ENCODE results near the gene MGAT2.
"Not testable (repeated sequence)": the region's sequence is repeated elsewhere in the genome, so short reads cannot be mapped to it uniquely, and the experiment has no call there.

The MGAT2 gene

DNA sequence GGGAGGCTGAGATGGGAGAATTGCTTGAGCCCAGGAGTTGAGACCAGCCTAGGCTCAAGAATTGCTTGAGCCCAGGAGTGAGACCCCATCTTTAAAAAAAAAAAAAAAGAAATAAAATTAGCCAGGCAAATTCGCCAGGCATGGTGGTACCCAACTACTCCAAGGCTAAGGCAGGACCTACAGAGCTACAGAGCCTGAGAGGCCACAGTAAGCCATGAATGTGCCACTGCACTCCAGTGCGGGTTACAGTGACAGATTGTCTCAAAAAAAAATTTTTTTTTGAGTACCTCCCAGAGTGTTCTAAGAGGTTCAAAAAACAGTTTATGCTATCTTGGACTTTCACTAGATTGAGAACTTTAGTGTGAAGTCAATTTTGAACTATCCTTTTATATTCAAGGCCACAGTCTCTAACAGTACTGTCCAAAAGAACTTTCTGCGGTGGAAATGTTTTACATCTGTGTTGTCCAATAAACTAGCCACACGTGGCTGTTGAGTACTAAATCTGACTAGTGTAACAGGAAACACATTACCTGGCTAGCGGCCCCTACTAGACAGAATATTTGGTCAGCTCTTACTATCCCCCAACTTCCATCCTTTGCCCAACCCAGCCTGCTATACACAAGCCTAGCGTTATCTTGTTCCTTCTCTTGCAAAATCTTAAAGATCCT, 2.6 kb upstream of the MGAT2 start:
- Mint-ChIP-seq H3K9me3 (no peaks in the 10 kb centered on the region), H3K27ac (peak overlapping the region; percentile 31), H3K36me3 (ENCODE audit: low read depth) (peaks cover 43% of the 10 kb centered on the region), H3K27me3 (ENCODE audit: low read depth, poor library complexity) (no peaks in the 10 kb centered on the region), H3K4me1 (peaks cover 31% of the 10 kb centered on the region), H3K4me3 (peak overlapping the region; percentile 10)
- TF ChIP-seq, protein P1, sequence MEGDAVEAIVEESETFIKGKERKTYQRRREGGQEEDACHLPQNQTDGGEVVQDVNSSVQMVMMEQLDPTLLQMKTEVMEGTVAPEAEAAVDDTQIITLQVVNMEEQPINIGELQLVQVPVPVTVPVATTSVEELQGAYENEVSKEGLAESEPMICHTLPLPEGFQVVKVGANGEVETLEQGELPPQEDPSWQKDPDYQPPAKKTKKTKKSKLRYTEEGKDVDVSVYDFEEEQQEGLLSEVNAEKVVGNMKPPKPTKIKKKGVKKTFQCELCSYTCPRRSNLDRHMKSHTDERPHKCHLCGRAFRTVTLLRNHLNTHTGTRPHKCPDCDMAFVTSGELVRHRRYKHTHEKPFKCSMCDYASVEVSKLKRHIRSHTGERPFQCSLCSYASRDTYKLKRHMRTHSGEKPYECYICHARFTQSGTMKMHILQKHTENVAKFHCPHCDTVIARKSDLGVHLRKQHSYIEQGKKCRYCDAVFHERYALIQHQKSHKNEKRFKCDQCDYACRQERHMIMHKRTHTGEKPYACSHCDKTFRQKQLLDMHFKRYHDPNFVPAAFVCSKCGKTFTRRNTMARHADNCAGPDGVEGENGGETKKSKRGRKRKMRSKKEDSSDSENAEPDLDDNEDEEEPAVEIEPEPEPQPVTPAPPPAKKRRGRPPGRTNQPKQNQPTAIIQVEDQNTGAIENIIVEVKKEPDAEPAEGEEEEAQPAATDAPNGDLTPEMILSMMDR (IDR thresholded peaks at IDR 0.05): no peak
- DNase-seq: no peak

DNA sequence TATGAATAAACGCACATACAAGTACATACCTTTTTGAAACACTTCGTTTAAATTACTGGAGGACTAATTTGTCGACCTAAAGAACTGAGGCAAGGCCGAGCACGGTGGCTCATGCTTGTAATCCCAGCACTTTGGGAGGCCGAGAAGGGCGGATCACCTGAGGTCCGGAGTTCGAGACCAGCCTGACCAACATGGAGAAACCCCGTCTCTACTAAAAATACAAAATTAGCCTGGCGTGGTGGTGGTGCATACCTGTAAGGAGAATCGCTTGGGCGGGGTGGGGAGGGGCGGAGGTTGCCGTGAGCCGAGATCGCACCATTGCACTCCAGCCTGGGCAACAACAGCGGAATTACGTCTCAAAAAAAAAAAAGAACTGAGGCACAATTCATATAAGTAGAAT, 1.3 kb upstream of the MGAT2 start:
- Mint-ChIP-seq H3K4me1 (peaks cover 31% of the 10 kb centered on the region), H3K27ac (peak overlapping the region; percentile 100), H3K36me3 (ENCODE audit: low read depth) (peaks cover 40% of the 10 kb centered on the region), H3K4me3 (peak overlapping the region; percentile 99)
- H3K27me3 Mint-ChIP-seq (ENCODE audit: low read depth, poor library complexity); DNase-seq; H3K9me3 Mint-ChIP-seq: not testable (repeated sequence)

DNA sequence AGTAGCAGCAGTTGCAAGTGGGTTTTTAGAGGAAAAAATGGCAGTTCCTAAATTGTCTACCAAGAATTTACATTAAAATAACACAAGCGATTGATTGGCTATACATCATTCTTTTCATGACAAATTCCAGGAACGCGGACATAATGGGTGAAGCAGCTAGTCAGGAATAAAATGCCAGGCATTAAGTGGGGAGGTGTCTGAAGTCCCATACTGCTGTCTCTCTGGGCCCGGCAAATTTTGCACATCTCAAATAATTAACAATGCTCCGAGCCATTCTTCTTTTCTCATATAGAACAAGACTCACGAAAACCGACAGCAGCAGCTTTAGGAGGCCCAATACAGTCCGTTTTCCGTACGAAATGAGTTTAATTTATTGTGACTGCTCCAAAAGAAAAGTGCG, 869 bp upstream of the MGAT2 start:
- TF ChIP-seq, protein P1 (IDR thresholded peaks at IDR 0.05): no peak
- Mint-ChIP-seq H3K4me1 (peaks cover 31% of the 10 kb centered on the region), H3K27ac (peak overlapping the region; percentile 100), H3K27me3 (ENCODE audit: low read depth, poor library complexity) (no peaks in the 10 kb centered on the region), H3K4me3 (peak overlapping the region; percentile 99), H3K9me3 (no peaks in the 10 kb centered on the region), H3K36me3 (ENCODE audit: low read depth) (peaks cover 38% of the 10 kb centered on the region)
- no peak for DNase-seq

DNA sequence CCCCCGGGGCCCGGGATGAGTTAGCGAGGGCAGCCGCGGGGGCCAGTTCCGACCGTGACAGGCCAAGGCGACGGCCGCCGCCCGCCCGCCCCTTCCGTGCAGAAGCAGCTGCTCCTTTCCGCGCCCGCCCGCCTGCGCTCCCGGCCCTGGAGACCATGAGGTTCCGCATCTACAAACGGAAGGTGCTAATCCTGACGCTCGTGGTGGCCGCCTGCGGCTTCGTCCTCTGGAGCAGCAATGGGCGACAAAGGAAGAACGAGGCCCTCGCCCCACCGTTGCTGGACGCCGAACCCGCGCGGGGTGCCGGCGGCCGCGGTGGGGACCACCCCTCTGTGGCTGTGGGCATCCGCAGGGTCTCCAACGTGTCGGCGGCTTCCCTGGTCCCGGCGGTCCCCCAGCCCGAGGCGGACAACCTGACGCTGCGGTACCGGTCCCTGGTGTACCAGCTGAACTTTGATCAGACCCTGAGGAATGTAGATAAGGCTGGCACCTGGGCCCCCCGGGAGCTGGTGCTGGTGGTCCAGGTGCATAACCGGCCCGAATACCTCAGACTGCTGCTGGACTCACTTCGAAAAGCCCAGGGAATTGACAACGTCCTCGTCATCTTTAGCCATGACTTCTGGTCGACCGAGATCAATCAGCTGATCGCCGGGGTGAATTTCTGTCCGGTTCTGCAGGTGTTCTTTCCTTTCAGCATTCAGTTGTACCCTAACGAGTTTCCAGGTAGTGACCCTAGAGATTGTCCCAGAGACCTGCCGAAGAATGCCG, 699 bp downstream of the MGAT2 start:
- Mint-ChIP-seq H3K4me3 (peak overlapping the region; percentile 99), H3K36me3 (ENCODE audit: low read depth) (peaks cover 42% of the 10 kb centered on the region), H3K27me3 (ENCODE audit: low read depth, poor library complexity) (no peaks in the 10 kb centered on the region), H3K4me1 (peaks cover 31% of the 10 kb centered on the region), H3K9me3 (no peaks in the 10 kb centered on the region), H3K27ac (no peak overlapping the region)
- TF ChIP-seq, protein P1 (IDR thresholded peaks at IDR 0.05): no peak
- DNase-seq: peak; percentile 67

- no peaks in the 10 kb centered on the region for H3K9me3 Mint-ChIP-seq
- no peak overlapping the region for H3K27ac Mint-ChIP-seq
Observed at GRCh38 chr14:49622022-49622607, 1.5 kb downstream of the MGAT2 start.

DNA sequence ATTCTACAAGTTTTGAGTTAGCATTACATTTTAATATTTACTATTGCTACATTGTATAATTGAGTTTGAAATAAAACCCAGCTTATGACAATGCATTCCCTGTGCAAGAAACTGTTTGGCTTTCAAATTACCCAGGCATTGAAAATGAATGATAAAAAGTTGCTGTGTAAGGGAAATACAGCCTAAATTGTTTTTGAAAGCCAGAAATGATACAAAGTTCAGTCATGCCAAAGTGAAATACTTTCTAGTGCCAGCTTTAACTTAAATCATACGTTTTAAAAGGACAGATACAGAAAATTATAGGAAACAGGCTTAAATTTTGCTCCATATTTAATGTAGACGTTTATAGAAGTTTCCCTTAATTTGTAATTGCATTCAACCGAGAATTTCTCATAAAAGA, 2.8 kb downstream of the MGAT2 start:
- TF ChIP-seq, protein P1 (IDR thresholded peaks at IDR 0.05): no peak
- Mint-ChIP-seq H3K4me3 (no peak overlapping the region), H3K27ac (no peak overlapping the region), H3K27me3 (ENCODE audit: low read depth, poor library complexity) (no peaks in the 10 kb centered on the region), H3K4me1 (peaks cover 28% of the 10 kb centered on the region), H3K9me3 (no peaks in the 10 kb centered on the region), H3K36me3 (ENCODE audit: low read depth) (peaks cover 45% of the 10 kb centered on the region)
- no peak for DNase-seq

More at GRCh38 chr14:49622022-49622607, 1.5 kb downstream of the MGAT2 start:
- no peaks in the 10 kb centered on the region for H3K27me3 Mint-ChIP-seq (ENCODE audit: low read depth, poor library complexity)
- peaks cover 43% of the 10 kb centered on the region for H3K36me3 Mint-ChIP-seq (ENCODE audit: low read depth)
- no peak for DNase-seq
- TF ChIP-seq, protein P1 (IDR thresholded peaks at IDR 0.05): no peak
- peak overlapping the region; percentile 99 for H3K4me3 Mint-ChIP-seq
- peaks cover 31% of the 10 kb centered on the region for H3K4me1 Mint-ChIP-seq
